Measurements from ENCODE around the gene SERGEF.

- no peak for TF ChIP-seq RFX5 (IDR thresholded peaks at IDR 0.05; ENCODE audit: low read length)
- TF ChIP-seq CTCF (IDR thresholded peaks at IDR 0.05) = no peak
- TF ChIP-seq POLR2AphosphoS5 (IDR thresholded peaks at IDR 0.05; ENCODE audit: low read depth, low read length) = no peak
- no peak for TF ChIP-seq FOXJ3 (CRISPR knock-in tag; IDR thresholded peaks at IDR 0.05)
Measured at GRCh38 chr11:17782145-17782544, 230.7 kb downstream of the SERGEF start.

All from SK-N-SH (cell line).